GM12878 (cell line): Measurements from ENCODE around the gene CACNA2D3. TPM values are rescaled to one million over a fixed set of nuclear protein-coding genes. Genes with fewer than 3 reads are reported as not detected.

Experiments
- ATAC-seq: fragments of 200-7000 bp; cut with Tn5 transposase; 3 replicates; pipeline ENCODE4 v1.9.1; 2020; ENCODE audit warnings: mild to moderate bottlenecking, moderate library complexity
- BruUV-seq: library from RNA; stranded (reverse); fragments of 400-500 nt; replicated peaks from 2 replicates; lab custom pipeline; 2021; lab: Mats Ljungman, UMichigan
- CTCF ChIA-PET: fragments of 300-600 bp; sonication (Branson Sonifier 250); formaldehyde crosslinking; extraction: SDS; loops from one replicate; lab custom pipeline; 2021; ENCODE audit warnings: inconsistent platforms; lab: Yijun Ruan, JAX
- POLR2A ChIA-PET: fragments of 350-600 bp; formaldehyde crosslinking; extraction: SDS; loops from one replicate; lab custom pipeline; 2021; ENCODE audit warnings: inconsistent platforms; lab: Charles Lee
- RAD21 ChIA-PET: fragments of 300-600 bp; sonication (Branson Sonifier 250); formaldehyde crosslinking; loops from one replicate; lab custom pipeline; 2023; ENCODE audit warnings: antibody characterized with exemption; ENCODE audit not compliant: unreplicated experiment; lab: Charles Lee
- SMC1A ChIA-PET: fragments of 300-600 bp; sonication (Branson Sonifier 250); formaldehyde crosslinking; loops from one replicate; lab custom pipeline; 2023; ENCODE audit not compliant: unreplicated experiment, uncharacterized antibody; lab: Charles Lee
- DNase-seq: peaks from one replicate; pipeline ENCODE4 v3.0.0-alpha.2; 2011; ENCODE audit warnings: low read depth, low spot score
- FAIRE-seq: peaks from 3 replicates; lab custom pipeline; 2011; peaks lifted over from hg19 to GRCh38; lab: Jason Lieb, UNC
- H2AFZ ChIP-seq: 2 replicates; pipeline ENCODE4 v1.6.0; 2011; ENCODE audit warnings: low read depth, low read length, control low read depth; ENCODE audit not compliant: control insufficient read depth
- H3K27ac ChIP-seq: 2 replicates; pipeline ENCODE4 v1.5.1; 2011; ENCODE audit warnings: control low read depth; ENCODE audit not compliant: control insufficient read depth, insufficient read depth
- H3K27me3 ChIP-seq, 2 experiments: replicated peaks in 1 of 2; 2 replicates each; pipeline versions ENCODE4 v1.6.0 to v1.6.1; 2011; ENCODE audit warnings: low read length in 1 of 2; ENCODE audit not compliant: control insufficient read depth in 2 of 2, insufficient read depth in 2 of 2
- H3K36me3 ChIP-seq, 2 experiments: 2 replicates each; pipeline ENCODE4 v1.5.1; 2011; ENCODE audit warnings: low read length in 1 of 2; ENCODE audit not compliant: control insufficient read depth in 2 of 2, insufficient read depth in 2 of 2
- H3K4me1 ChIP-seq: 2 replicates; pipeline ENCODE4 v1.6.1; 2011; ENCODE audit warnings: mild to moderate bottlenecking, low read length, moderate library complexity, mixed read lengths; ENCODE audit not compliant: control insufficient read depth, insufficient read depth
- H3K4me2 ChIP-seq: 2 replicates; pipeline ENCODE4 v1.6.0; 2011; ENCODE audit warnings: control low read depth; ENCODE audit not compliant: control insufficient read depth, insufficient read depth
- H3K4me3 ChIP-seq: fragments of 200-600 bp; sonication (generic); 2 replicates; pipeline ENCODE4 v1.5.1; 2016
- H3K79me2 ChIP-seq: 2 replicates; pipeline ENCODE4 v1.6.0; 2011; ENCODE audit warnings: low read length; ENCODE audit not compliant: control insufficient read depth, insufficient read depth
- H3K9ac ChIP-seq: 2 replicates; pipeline ENCODE4 v1.8.0; 2011; ENCODE audit warnings: low read length, control low read depth, mixed read lengths; ENCODE audit not compliant: control insufficient read depth, insufficient read depth
- H3K9me3 ChIP-seq: replicated peaks from 3 replicates; pipeline ENCODE4 v1.5.1; 2011; ENCODE audit warnings: mild to moderate bottlenecking, low read length; ENCODE audit not compliant: control insufficient read depth, insufficient read depth
- H4K20me1 ChIP-seq: 2 replicates; pipeline ENCODE4 v1.6.0; 2011; ENCODE audit not compliant: control insufficient read depth, insufficient read depth
- ETV6 ChIP-seq, 2 experiments: fragments of 450-650 bp in 1 of 2; IDR thresholded peaks in 1 of 2; conservative IDR thresholded peaks in 1 of 2; 2 replicates each; pipeline ENCODE4 v1.6.1; 2014; ENCODE audit warnings: antibody characterized with exemption in 1 of 2, borderline replicate concordance in 1 of 2, low read depth in 1 of 2, mild to moderate bottlenecking in 1 of 2, moderate library complexity in 1 of 2
- KDM1A ChIP-seq: fragments of 200-600 bp; sonication (generic); IDR thresholded peaks from 2 replicates; pipeline ENCODE4 v1.6.1; 2016; ENCODE audit warnings: borderline replicate concordance
- NR2F1 ChIP-seq: fragments of 450-650 bp; conservative IDR thresholded peaks from 2 replicates; pipeline ENCODE4 v1.6.1; 2017; ENCODE audit warnings: mild to moderate bottlenecking
- NRF1 ChIP-seq: conservative IDR thresholded peaks from 2 replicates; pipeline ENCODE4 v1.6.1; 2011; ENCODE audit warnings: mild to moderate bottlenecking, low read depth, low read length, improper control_type of control experiment
- RAD21 ChIP-seq: IDR thresholded peaks from 2 replicates; pipeline ENCODE4 v1.6.1; 2011; ENCODE audit warnings: mild to moderate bottlenecking, low read depth, low read length, moderate library complexity; ENCODE audit not compliant: insufficient read depth
- RAD51 ChIP-seq: fragments of 450-650 bp; IDR thresholded peaks from 2 replicates; pipeline ENCODE4 v1.6.1; 2016; ENCODE audit warnings: moderate library complexity, mild to moderate bottlenecking, inconsistent platforms
- RCOR1 ChIP-seq: conservative IDR thresholded peaks from 2 replicates; pipeline ENCODE4 v1.6.1; 2012; ENCODE audit warnings: low read depth, low read length, improper control_type of control experiment
- TARDBP ChIP-seq: IDR thresholded peaks from 2 replicates; pipeline ENCODE4 v1.6.1; 2016; ENCODE audit warnings: borderline replicate concordance
- WGBS: methylation state at CpG from one replicate; pipeline ENCODE4 v1.1.6; 2016; ENCODE audit warnings: low lambda C conversion rate; ENCODE audit not compliant: insufficient replicate concordance, insufficient coverage; ENCODE audit errors: missing lambda C conversion rate; 5-methylcytosine and 5-hydroxymethylcytosine counted together
- in situ Hi-C: fragments of 300-500 bp; cut with MboI; formaldehyde crosslinking; loops from 9 replicates; pipeline ENCODE4 v1.14.3; 2018; ENCODE audit warnings: mixed read lengths
- intact Hi-C: fragments of 100-400 bp; cut with micrococcal nuclease; formaldehyde crosslinking; loops from one replicate; pipeline ENCODE4 v1.14.2; 2022; ENCODE audit not compliant: unreplicated experiment
- polyA plus RNA-seq, 11 experiments: library from polyadenylated mRNA; depleted of rRNA in 4 of 11; unstranded in 6 of 11; stranded (reverse) in 5 of 11; fragments of >200 nt; fragmentation: Nextera tagmentation in 4 of 11; fragmentation: Illumina TruSeq in 1 of 11; extraction: Ambion mirVana in 4 of 11; extraction: Trizol in 1 of 11; gene quantifications; 1 replicate in 1 of 11; 2 replicates in 10 of 11; pipeline versions ENCODE4 v1.2.1 to v1.2.3, GENCODE V29; 2011 to 2016; ENCODE audit warnings: inconsistent platforms in 2 of 11, missing spikeins in 2 of 11, low read depth in 1 of 11
- total RNA-seq, 4 experiments: library from RNA; depleted of rRNA in 3 of 4; stranded (reverse); fragments of >200 nt in 3 of 4; fragmentation: Illumina TruSeq in 1 of 4; extraction: Trizol in 1 of 4; gene quantifications; 2 replicates each; pipeline versions ENCODE4 v1.2.1 to v1.2.3, GENCODE V29; 2013 to 2021
- TF ChIP-seq, protein P1 (sequence below): IDR thresholded peaks from 2 replicates; pipeline ENCODE4 v1.6.1; 2012; ENCODE audit warnings: low read depth, low read length, improper control_type of control experiment
- TF ChIP-seq, protein P2 (sequence below): fragments of 450-650 bp; IDR thresholded peaks from 2 replicates; pipeline ENCODE4 v1.6.1; 2017; ENCODE audit warnings: antibody characterized with exemption, mild to moderate bottlenecking, moderate library complexity
- TF ChIP-seq, protein P3 (sequence below): IDR thresholded peaks from 2 replicates; pipeline ENCODE4 v1.6.1; 2012; ENCODE audit warnings: mild to moderate bottlenecking, low read depth, low read length

Gene CACNA2D3
- total and polyA plus RNA-seq, 10 of the 15 experiments (the other 5 are each of a cell fraction or from before 2014, with no cell fraction given): not detected

DNA sequence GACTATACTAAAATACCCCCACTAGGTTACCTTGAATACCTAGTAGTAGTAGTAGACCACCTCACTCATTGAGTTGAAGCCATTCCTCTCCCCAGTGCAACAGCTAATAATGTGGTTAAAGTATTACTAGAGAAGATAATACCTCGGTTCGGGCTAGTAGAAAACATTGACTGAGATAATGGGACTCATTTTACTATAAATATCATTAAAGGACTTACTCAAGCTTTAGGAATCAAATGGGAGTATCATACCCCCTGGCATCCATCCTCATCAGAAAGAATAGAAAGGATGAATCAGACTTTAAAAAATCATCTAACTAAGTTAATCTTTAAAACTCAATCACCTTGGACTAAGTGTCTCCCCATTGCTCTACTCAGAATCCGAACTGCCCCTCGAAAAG lies 49.0 kb upstream of the CACNA2D3 start:
- Histone ChIP-seq H3K27me3 (no peaks in the 10 kb centered on the region; a peak in 1 of 4 replicates), H3K27ac (no peak overlapping the region), H3K9ac (no peak overlapping the region), H2AFZ (no peak overlapping the region), H3K9me3 (no peaks in the 10 kb centered on the region; the same call in 2 of the 3 replicates), H3K36me3 (no peaks in the 10 kb centered on the region), H3K4me2 (no peak overlapping the region), H3K4me1 (no peaks in the 10 kb centered on the region), H4K20me1 (no peaks in the 10 kb centered on the region), H3K79me2 (no peaks in the 10 kb centered on the region), H3K4me3 (no peak overlapping the region)
- ChIA-PET SMC1A (no interaction called here), RAD21 (no interaction called here), POLR2A (no interaction called here), CTCF (no interaction called here)
- WGBS: 53% methylated on average over 4 of the region's 4 CpGs
- ATAC-seq (no peak), DNase-seq (no peak), FAIRE-seq (no peak)
- in situ Hi-C loops: no loop called here
- BruUV-seq: no TSS peak
- no peak for TF ChIP-seq RAD21
- TF ChIP-seq, protein P1, sequence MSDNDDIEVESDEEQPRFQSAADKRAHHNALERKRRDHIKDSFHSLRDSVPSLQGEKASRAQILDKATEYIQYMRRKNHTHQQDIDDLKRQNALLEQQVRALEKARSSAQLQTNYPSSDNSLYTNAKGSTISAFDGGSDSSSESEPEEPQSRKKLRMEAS: no peak
- intact Hi-C loops: no loop called here

DNA sequence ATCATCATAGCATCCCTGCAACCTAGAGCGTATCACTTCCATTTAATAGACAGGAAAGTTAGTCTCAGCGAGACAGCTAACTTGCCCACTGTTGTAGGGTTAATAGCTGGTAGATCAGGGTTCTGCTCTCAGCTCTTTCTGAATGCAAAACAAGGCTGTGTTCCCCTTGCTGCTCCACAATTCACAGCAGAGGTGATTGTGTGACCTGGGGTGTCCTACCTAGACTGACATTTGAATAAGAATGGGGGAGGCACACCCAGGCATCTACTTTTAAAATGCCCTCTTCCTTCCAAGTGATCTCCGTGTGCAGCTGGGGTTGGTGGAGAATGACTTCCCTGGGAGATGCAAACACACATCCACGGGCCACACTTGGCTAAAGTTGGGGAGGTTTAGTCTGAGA lies 43.0 kb upstream of the CACNA2D3 start:
- RAD21 ChIA-PET: no interaction called here
- no peak for FAIRE-seq
- TF ChIP-seq, protein P2, sequence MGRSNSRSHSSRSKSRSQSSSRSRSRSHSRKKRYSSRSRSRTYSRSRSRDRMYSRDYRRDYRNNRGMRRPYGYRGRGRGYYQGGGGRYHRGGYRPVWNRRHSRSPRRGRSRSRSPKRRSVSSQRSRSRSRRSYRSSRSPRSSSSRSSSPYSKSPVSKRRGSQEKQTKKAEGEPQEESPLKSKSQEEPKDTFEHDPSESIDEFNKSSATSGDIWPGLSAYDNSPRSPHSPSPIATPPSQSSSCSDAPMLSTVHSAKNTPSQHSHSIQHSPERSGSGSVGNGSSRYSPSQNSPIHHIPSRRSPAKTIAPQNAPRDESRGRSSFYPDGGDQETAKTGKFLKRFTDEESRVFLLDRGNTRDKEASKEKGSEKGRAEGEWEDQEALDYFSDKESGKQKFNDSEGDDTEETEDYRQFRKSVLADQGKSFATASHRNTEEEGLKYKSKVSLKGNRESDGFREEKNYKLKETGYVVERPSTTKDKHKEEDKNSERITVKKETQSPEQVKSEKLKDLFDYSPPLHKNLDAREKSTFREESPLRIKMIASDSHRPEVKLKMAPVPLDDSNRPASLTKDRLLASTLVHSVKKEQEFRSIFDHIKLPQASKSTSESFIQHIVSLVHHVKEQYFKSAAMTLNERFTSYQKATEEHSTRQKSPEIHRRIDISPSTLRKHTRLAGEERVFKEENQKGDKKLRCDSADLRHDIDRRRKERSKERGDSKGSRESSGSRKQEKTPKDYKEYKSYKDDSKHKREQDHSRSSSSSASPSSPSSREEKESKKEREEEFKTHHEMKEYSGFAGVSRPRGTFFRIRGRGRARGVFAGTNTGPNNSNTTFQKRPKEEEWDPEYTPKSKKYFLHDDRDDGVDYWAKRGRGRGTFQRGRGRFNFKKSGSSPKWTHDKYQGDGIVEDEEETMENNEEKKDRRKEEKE: no peak
- no peak for TF ChIP-seq NR2F1
- TF ChIP-seq, protein P3, sequence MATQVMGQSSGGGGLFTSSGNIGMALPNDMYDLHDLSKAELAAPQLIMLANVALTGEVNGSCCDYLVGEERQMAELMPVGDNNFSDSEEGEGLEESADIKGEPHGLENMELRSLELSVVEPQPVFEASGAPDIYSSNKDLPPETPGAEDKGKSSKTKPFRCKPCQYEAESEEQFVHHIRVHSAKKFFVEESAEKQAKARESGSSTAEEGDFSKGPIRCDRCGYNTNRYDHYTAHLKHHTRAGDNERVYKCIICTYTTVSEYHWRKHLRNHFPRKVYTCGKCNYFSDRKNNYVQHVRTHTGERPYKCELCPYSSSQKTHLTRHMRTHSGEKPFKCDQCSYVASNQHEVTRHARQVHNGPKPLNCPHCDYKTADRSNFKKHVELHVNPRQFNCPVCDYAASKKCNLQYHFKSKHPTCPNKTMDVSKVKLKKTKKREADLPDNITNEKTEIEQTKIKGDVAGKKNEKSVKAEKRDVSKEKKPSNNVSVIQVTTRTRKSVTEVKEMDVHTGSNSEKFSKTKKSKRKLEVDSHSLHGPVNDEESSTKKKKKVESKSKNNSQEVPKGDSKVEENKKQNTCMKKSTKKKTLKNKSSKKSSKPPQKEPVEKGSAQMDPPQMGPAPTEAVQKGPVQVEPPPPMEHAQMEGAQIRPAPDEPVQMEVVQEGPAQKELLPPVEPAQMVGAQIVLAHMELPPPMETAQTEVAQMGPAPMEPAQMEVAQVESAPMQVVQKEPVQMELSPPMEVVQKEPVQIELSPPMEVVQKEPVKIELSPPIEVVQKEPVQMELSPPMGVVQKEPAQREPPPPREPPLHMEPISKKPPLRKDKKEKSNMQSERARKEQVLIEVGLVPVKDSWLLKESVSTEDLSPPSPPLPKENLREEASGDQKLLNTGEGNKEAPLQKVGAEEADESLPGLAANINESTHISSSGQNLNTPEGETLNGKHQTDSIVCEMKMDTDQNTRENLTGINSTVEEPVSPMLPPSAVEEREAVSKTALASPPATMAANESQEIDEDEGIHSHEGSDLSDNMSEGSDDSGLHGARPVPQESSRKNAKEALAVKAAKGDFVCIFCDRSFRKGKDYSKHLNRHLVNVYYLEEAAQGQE: no peak
- TF ChIP-seq RCOR1: no peak
- no peak for TF ChIP-seq NRF1
- no peak for TF ChIP-seq ETV6 (conservative IDR thresholded peaks at IDR 0.05 in 1 of 2, IDR thresholded peaks at IDR 0.05 in 1 of 2; ENCODE audit: borderline replicate concordance in 1 of 2, low read depth in 1 of 2)
- TF ChIP-seq RAD51: no peak
- TF ChIP-seq TARDBP: no peak
- TF ChIP-seq KDM1A: no peak

More for the DNA sequence above, 43.0 kb upstream of the CACNA2D3 start:
- Histone ChIP-seq H3K4me2 (no peak overlapping the region), H3K36me3 (no peaks in the 10 kb centered on the region), H2AFZ (no peak overlapping the region), H4K20me1 (no peaks in the 10 kb centered on the region; the same call in none of the 2 replicates), H3K4me3 (no peak overlapping the region), H3K9ac (no peak overlapping the region), H3K9me3 (no peaks in the 10 kb centered on the region), H3K4me1 (no peaks in the 10 kb centered on the region), H3K27me3 (no peaks in the 10 kb centered on the region), H3K79me2 (no peaks in the 10 kb centered on the region), H3K27ac (no peak overlapping the region)
- CTCF ChIA-PET: no interaction called here
- no peak for ATAC-seq
- BruUV-seq: no TSS peak
- 23% methylated on average over 4 of the region's 4 CpGs for WGBS
- no peak for DNase-seq
- in situ Hi-C loops: no loop called here
- SMC1A ChIA-PET: no interaction called here
- intact Hi-C loops: no loop called here
- POLR2A ChIA-PET: no interaction called here
